Measurements from ENCODE around the gene ZNF785. TPM values are rescaled to one million over a fixed set of nuclear protein-coding genes. Genes with fewer than 3 reads are reported as not detected.

The ZNF785 gene
- total and polyA plus RNA-seq, 2 of the 13 experiments (the other 11 are each of a cell fraction or from before 2014, with no cell fraction given): 0.01 TPM; not detected in 1

DNA sequence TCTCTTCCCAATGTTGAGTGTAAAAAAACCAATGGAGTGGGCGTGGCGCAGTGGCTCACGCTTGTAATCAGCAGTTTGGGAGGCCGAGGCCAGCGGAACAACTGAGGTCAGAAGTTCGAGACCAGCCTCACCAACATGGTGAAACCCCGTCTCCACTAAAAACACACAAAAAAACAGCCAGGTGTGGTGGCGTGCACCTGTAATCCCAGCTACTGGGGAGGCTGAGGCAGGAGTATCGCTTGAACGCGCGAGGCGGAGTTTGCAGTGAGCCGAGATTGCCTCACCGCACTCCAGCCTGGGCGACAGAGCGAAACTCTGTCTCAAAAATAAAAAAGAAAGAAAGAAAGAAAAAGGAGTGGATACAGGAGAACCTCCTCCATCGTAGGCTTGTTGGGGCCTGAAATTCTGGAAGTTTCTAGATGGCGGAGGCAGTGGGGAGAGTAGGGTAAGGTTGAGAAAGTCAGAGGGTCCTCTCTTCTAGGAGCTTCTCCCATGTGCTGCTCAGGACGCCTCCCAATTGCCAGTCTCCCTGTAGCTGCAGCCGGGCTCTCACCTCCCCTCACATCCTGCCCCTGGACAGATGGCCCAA lies 26.6 kb downstream of the ZNF785 start (continued):
- TF ChIP-seq ZBTB3 (CRISPR knock-in tag; IDR thresholded peaks at IDR 0.05; ENCODE audit: borderline replicate concordance, low read depth) (no peak), CENPX (CRISPR knock-in tag; IDR thresholded peaks at IDR 0.05) (no peak), NFKB2 (CRISPR knock-in tag; IDR thresholded peaks at IDR 0.05; ENCODE audit: borderline replicate concordance) (no peak), KDM3A (CRISPR knock-in tag; IDR thresholded peaks at IDR 0.05; ENCODE audit: low read depth) (no peak), ZNF605 (CRISPR knock-in tag; IDR thresholded peaks at IDR 0.05) (no peak), ZNF766 (CRISPR knock-in tag; IDR thresholded peaks at IDR 0.05; ENCODE audit: borderline replicate concordance) (0 out of 2 replicates have a peak, but pooled peaks have one; percentile 60), PITX1 (CRISPR knock-in tag; IDR thresholded peaks at IDR 0.05) (peak; percentile 7; the same call in 1 of the 2 replicates), ZNF382 (CRISPR knock-in tag; IDR thresholded peaks at IDR 0.05; ENCODE audit: borderline replicate concordance) (no peak), CBX2 (IDR thresholded peaks at IDR 0.05; ENCODE audit: low read depth, low read length) (no peak), CBX2 (CRISPR knock-in tag; IDR thresholded peaks at IDR 0.05; ENCODE audit: low read depth) (no peak), HNRNPL (IDR thresholded peaks at IDR 0.05; ENCODE audit: low read depth, low read length) (no peak), NAIF1 (CRISPR knock-in tag; IDR thresholded peaks at IDR 0.05; ENCODE audit: borderline replicate concordance) (no peak), NCOR1 (IDR thresholded peaks at IDR 0.05; ENCODE audit: borderline replicate concordance, low read length) (no peak), TP53 (CRISPR knock-in tag; conservative IDR thresholded peaks at IDR 0.05) (no peak), ZNF496 (CRISPR knock-in tag; IDR thresholded peaks at IDR 0.05; ENCODE audit: insufficient replicate concordance) (no peak), ZNF567 (CRISPR knock-in tag; IDR thresholded peaks at IDR 0.05; ENCODE audit: borderline replicate concordance) (no peak)
- TF ChIP-seq, protein P1, sequence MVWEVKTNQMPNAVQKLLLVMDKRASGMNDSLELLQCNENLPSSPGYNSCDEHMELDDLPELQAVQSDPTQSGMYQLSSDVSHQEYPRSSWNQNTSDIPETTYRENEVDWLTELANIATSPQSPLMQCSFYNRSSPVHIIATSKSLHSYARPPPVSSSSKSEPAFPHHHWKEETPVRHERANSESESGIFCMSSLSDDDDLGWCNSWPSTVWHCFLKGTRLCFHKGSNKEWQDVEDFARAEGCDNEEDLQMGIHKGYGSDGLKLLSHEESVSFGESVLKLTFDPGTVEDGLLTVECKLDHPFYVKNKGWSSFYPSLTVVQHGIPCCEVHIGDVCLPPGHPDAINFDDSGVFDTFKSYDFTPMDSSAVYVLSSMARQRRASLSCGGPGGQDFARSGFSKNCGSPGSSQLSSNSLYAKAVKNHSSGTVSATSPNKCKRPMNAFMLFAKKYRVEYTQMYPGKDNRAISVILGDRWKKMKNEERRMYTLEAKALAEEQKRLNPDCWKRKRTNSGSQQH (CRISPR knock-in tag; IDR thresholded peaks at IDR 0.05; ENCODE audit: low read depth): no peak; the same call in 1 of the 2 replicates
- TF ChIP-seq, protein P2, sequence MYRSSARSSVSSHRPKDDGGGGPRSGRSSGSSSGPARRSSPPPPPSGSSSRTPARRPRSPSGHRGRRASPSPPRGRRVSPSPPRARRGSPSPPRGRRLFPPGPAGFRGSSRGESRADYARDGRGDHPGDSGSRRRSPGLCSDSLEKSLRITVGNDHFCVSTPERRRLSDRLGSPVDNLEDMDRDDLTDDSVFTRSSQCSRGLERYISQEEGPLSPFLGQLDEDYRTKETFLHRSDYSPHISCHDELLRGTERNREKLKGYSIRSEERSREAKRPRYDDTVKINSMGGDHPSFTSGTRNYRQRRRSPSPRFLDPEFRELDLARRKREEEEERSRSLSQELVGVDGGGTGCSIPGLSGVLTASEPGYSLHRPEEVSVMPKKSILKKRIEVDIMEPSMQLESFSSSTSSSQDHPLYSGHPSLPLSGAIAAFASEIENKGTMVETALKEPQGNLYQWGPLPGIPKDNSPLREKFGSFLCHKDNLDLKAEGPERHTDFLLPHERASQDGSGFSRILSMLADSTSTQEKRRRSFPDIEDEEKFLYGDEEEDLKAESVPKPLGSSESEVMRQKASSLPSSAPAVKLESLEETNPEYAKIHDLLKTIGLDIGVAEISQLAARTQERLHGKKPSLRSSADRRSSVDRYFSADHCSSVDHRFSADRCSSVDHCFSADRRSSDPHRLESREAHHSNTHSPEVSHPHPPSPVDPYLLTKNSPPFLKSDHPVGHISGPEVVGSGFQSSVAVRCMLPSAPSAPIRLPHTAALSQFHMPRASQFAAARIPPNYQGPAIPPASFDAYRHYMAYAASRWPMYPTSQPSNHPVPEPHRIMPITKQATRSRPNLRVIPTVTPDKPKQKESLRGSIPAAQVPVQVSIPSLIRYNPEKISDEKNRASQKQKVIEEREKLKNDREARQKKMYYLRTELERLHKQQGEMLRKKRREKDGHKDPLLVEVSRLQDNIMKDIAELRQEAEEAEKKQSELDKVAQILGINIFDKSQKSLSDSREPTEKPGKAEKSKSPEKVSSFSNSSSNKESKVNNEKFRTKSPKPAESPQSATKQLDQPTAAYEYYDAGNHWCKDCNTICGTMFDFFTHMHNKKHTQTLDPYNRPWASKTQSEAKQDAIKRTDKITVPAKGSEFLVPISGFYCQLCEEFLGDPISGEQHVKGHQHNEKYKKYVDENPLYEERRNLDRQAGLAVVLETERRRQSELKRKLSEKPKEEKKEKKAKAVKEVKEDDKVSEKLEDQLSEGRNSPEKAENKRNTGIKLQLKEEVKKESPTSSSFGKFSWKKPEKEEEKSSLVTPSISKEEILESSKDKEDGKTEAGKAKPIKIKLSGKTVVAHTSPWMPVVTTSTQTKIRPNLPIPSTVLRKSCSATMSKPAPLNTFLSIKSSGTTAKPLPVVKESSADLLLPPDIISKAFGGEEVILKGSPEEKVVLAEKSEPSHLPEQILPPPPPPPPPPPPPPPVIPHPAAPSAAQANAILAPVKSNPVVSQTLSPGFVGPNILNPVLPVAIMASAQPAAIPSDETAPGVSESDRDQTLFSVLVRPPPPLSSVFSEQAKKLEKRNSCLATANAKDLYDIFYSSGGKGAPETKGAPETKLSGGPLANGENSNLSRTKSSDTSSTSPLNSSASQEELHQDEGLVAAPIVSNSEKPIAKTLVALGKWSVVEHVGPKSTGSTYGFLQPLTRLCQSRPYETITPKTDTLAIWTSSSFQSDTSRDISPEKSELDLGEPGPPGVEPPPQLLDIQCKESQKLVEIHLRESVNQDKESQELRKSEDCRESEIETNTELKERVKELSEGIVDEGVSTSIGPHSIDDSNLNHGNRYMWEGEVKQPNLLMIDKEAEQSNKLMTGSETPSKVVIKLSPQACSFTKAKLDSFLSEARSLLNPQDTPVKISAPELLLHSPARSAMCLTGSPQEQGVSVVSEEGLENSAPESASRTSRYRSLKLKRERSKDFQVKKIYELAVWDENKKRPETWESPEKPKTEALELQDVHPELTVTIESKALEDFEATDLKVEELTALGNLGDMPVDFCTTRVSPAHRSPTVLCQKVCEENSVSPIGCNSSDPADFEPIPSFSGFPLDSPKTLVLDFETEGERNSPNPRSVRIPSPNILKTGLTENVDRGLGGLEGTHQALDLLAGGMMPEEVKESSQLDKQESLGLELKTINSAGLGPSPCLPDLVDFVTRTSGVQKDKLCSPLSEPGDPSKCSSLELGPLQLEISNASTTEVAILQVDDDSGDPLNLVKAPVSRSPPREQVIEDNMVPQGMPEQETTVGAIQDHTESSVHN (CRISPR knock-in tag; IDR thresholded peaks at IDR 0.05): no peak
- TF ChIP-seq, protein P3, sequence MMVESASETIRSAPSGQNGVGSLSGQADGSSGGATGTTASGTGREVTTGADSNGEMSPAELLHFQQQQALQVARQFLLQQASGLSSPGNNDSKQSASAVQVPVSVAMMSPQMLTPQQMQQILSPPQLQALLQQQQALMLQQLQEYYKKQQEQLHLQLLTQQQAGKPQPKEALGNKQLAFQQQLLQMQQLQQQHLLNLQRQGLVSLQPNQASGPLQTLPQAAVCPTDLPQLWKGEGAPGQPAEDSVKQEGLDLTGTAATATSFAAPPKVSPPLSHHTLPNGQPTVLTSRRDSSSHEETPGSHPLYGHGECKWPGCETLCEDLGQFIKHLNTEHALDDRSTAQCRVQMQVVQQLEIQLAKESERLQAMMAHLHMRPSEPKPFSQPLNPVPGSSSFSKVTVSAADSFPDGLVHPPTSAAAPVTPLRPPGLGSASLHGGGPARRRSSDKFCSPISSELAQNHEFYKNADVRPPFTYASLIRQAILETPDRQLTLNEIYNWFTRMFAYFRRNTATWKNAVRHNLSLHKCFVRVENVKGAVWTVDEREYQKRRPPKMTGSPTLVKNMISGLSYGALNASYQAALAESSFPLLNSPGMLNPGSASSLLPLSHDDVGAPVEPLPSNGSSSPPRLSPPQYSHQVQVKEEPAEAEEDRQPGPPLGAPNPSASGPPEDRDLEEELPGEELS (CRISPR knock-in tag; IDR thresholded peaks at IDR 0.05): no peak
